HG03045 (cell line): ENCODE results near the gene FBXW12.

Experiments
- ATAC-seq: cut with Tn5 transposase; IDR thresholded peaks from one replicate; pipeline ENCODE4 v1.9.1; 2021; ENCODE audit warnings: mild to moderate bottlenecking, moderate library complexity; ENCODE audit not compliant: unreplicated experiment

FBXW12 gene

GRCh38 chr3:48407542-48408099, 35.6 kb downstream of the FBXW12 start:
- no peak for ATAC-seq

GRCh38 chr3:48408823-48409281, 36.8 kb downstream of the FBXW12 start:
- ATAC-seq: no peak

- ATAC-seq: no peak
Observed at GRCh38 chr3:48409291-48410201, 37.5 kb downstream of the FBXW12 start.

GRCh38 chr3:48410205-48411040, 38.4 kb downstream of the FBXW12 start:
- ATAC-seq: no peak

GRCh38 chr3:48411041-48411588, 39.1 kb downstream of the FBXW12 start:
- no peak for ATAC-seq

- no peak for ATAC-seq
Observed at GRCh38 chr3:48411606-48412374, 39.8 kb downstream of the FBXW12 start.

- ATAC-seq: no peak
Observed at GRCh38 chr3:48412375-48413001, 40.5 kb downstream of the FBXW12 start.

- no peak for ATAC-seq
Observed at GRCh38 chr3:48413086-48413485, 41.1 kb downstream of the FBXW12 start.

- ATAC-seq: no peak
Observed at GRCh38 chr3:48413611-48414010, 41.6 kb downstream of the FBXW12 start.

- ATAC-seq: no peak
Observed at GRCh38 chr3:48414376-48415250, 42.6 kb downstream of the FBXW12 start.

GRCh38 chr3:48415251-48415953, 43.4 kb downstream of the FBXW12 start:
- no peak for ATAC-seq

- no peak for ATAC-seq
Observed at GRCh38 chr3:48416091-48416505, 44.1 kb downstream of the FBXW12 start.

- no peak for ATAC-seq
Observed at GRCh38 chr3:48416546-48416945, 44.5 kb downstream of the FBXW12 start.

- ATAC-seq: no peak
Observed at GRCh38 chr3:48417529-48418108, 45.6 kb downstream of the FBXW12 start.

- ATAC-seq: no peak
Observed at GRCh38 chr3:48418140-48418539, 46.1 kb downstream of the FBXW12 start.

GRCh38 chr3:48418651-48419050, 46.6 kb downstream of the FBXW12 start:
- ATAC-seq: no peak

GRCh38 chr3:48419149-48419548, 47.1 kb downstream of the FBXW12 start:
- ATAC-seq: no peak

- no peak for ATAC-seq
Observed at GRCh38 chr3:48419597-48419996, 47.6 kb downstream of the FBXW12 start.
